ENCODE measurements around the gene APP.
"Not testable (repeated sequence)": the region's sequence is repeated elsewhere in the genome, so short reads cannot be mapped to it uniquely, and the experiment has no call there.

Gene APP

DNA sequence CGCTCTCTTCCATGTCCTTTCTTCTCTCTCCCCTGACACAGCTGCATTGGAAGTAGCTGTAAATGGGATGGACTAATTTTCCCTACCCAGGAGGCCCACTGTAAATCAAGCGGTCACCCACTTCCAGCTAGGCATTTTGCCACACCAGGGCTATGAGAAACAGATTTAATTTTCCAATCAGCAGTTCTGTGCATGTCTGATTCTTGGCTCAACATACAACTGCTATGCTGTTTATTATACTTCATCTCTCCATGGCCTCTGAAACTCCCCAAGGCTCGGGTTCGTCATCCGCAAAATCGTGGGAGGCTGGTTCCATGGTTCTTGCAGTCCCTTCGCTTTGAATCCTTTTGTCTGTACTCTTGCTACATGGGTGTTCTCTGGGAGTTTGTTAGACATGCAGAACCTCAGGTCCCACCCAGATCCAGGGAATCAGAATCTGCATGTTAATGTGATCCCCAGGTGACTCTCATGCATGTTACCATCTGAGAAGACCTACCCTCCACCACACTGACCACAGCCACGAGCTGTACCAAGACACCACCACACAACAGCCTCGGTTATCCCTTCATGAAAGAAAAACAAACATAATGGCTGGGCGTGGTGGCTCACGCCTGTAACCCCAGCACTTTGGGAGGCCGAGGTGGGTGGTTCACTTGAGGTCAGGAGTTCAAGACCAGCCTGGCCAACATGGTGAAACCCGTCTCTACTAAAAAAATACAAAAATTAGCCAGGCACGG, 245.3 kb downstream of the APP start:
- Histone ChIP-seq H3K4me2 (ENCODE audit: low read length) (no peak overlapping the region), H3K27ac (ENCODE audit: low read depth, low read length) (no peak overlapping the region), H3K9me2 (replicated peaks; ENCODE audit: control insufficient read depth, low read length) (no peaks in the 10 kb centered on the region), H3K27me3 (ENCODE audit: control insufficient read depth, low read length) (no peaks in the 10 kb centered on the region), H3K36me3 (ENCODE audit: control insufficient read depth, low read length) (no peaks in the 10 kb centered on the region), H3K4me1 (ENCODE audit: control insufficient read depth, low read length) (no peaks in the 10 kb centered on the region), H3K9me3 (ENCODE audit: control insufficient read depth, insufficient read depth, low read length) (no peaks in the 10 kb centered on the region), H4K20me1 (ENCODE audit: control insufficient read depth, insufficient read depth, low read depth, low read length) (no peaks in the 10 kb centered on the region), H3K4me3 (ENCODE audit: low read length) (no peak overlapping the region), H3F3A (ENCODE audit: control insufficient read depth, insufficient read depth) (no peaks in the 10 kb centered on the region), H3K79me2 (ENCODE audit: control insufficient read depth, low read length) (no peaks in the 10 kb centered on the region)
- no peak for TF ChIP-seq EZH2phosphoT487 (IDR thresholded peaks at IDR 0.05; ENCODE audit: borderline replicate concordance, low read length)
- TF ChIP-seq, protein P1, sequence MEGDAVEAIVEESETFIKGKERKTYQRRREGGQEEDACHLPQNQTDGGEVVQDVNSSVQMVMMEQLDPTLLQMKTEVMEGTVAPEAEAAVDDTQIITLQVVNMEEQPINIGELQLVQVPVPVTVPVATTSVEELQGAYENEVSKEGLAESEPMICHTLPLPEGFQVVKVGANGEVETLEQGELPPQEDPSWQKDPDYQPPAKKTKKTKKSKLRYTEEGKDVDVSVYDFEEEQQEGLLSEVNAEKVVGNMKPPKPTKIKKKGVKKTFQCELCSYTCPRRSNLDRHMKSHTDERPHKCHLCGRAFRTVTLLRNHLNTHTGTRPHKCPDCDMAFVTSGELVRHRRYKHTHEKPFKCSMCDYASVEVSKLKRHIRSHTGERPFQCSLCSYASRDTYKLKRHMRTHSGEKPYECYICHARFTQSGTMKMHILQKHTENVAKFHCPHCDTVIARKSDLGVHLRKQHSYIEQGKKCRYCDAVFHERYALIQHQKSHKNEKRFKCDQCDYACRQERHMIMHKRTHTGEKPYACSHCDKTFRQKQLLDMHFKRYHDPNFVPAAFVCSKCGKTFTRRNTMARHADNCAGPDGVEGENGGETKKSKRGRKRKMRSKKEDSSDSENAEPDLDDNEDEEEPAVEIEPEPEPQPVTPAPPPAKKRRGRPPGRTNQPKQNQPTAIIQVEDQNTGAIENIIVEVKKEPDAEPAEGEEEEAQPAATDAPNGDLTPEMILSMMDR (IDR thresholded peaks at IDR 0.05; ENCODE audit: low read depth, low read length, poor library complexity, severe bottlenecking) = no peak

DNA sequence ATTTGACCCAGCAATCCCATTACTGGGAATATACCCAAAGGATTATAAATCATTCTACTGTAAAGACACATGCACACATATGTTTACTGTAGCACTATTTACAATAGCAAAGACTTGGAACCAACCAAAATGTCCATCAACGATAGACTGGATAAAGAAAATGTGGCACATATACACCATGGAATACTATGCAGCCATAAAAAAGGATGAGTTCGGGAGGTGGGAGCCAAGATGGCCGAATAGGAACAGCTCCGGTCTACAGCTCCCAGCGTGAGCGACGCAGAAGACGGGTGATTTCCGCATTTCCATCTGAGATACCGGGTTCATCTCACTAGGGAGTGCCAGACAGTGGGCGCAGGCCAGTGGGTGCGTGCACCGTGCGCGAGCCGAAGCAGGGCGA, 252.4 kb downstream of the APP start:
- H3K4me3 ChIP-seq (ENCODE audit: low read length); H3F3A ChIP-seq (ENCODE audit: control insufficient read depth, insufficient read depth); H3K9me3 ChIP-seq (ENCODE audit: control insufficient read depth, insufficient read depth, low read length); H4K20me1 ChIP-seq (ENCODE audit: control insufficient read depth, insufficient read depth, low read depth, low read length); H3K27ac ChIP-seq (ENCODE audit: low read depth, low read length); H3K4me2 ChIP-seq (ENCODE audit: low read length); H3K36me3 ChIP-seq (ENCODE audit: control insufficient read depth, low read length); H3K4me1 ChIP-seq (ENCODE audit: control insufficient read depth, low read length); H3K27me3 ChIP-seq (ENCODE audit: control insufficient read depth, low read length); H3K79me2 ChIP-seq (ENCODE audit: control insufficient read depth, low read length); H3K9me2 ChIP-seq (replicated peaks; ENCODE audit: control insufficient read depth, low read length): not testable (repeated sequence)

DNA sequence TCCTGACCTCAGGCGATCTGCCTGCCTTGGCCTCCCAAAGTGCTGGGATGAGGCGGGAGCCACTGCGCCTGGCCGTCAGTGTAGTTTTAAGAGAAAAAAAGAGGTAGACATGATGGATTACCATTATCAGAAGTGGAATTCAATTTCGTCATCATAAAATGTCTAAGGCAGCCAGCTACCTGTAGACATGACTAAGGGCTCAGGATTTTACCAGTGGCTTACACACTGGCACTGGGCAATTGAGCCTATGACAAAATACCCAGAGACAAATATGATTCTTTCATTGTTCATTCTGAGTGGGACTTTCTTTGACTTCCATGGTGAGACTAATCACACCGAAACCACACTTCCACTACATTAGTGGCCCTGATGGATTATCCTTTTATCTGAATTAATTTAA, 254.3 kb downstream of the APP start:
- no peaks in the 10 kb centered on the region for H3F3A ChIP-seq (ENCODE audit: control insufficient read depth, insufficient read depth)
- no peak overlapping the region for H3K4me3 ChIP-seq (ENCODE audit: low read length)
- H3K27me3 ChIP-seq (ENCODE audit: control insufficient read depth, low read length) = no peaks in the 10 kb centered on the region
- no peaks in the 10 kb centered on the region for H3K4me1 ChIP-seq (ENCODE audit: control insufficient read depth, low read length)
- no peaks in the 10 kb centered on the region for H3K36me3 ChIP-seq (ENCODE audit: control insufficient read depth, low read length)
- no peaks in the 10 kb centered on the region; the same call in 1 of the 2 replicates for H3K9me3 ChIP-seq (ENCODE audit: control insufficient read depth, insufficient read depth, low read length)
- no peaks in the 10 kb centered on the region for H4K20me1 ChIP-seq (ENCODE audit: control insufficient read depth, insufficient read depth, low read depth, low read length)
- no peak overlapping the region for H3K4me2 ChIP-seq (ENCODE audit: low read length)
- H3K9me2 ChIP-seq (replicated peaks; ENCODE audit: control insufficient read depth, low read length) = no peaks in the 10 kb centered on the region
- TF ChIP-seq, protein P1 (IDR thresholded peaks at IDR 0.05; ENCODE audit: low read depth, low read length, poor library complexity, severe bottlenecking) = no peak
- no peak overlapping the region for H3K27ac ChIP-seq (ENCODE audit: low read depth, low read length)
- H3K79me2 ChIP-seq (ENCODE audit: control insufficient read depth, low read length) = no peaks in the 10 kb centered on the region

DNA sequence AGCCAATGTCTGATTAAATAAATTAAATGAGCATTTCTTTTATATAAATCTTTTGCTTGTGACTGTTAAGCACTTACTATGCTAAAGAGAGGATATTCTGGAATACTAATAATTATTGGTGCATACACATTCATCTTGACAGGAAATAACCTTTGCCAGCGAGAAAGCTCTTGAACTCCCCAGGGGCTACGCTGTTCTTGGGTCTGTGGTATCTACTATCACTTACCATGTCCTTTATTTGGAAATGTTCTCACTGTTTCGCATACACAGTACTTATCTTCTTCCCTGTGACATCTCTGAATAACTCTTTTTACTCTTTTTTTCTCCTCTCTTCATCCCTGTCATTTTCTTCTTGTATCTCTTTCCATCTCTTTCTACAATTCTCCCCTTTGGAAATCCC, 257.1 kb downstream of the APP start:
- TF ChIP-seq, protein P1 (IDR thresholded peaks at IDR 0.05; ENCODE audit: low read depth, low read length, poor library complexity, severe bottlenecking) = no peak
- TF ChIP-seq EZH2phosphoT487 (IDR thresholded peaks at IDR 0.05; ENCODE audit: borderline replicate concordance, low read length) = no peak
- Histone ChIP-seq H3K27me3 (ENCODE audit: control insufficient read depth, low read length) (no peaks in the 10 kb centered on the region), H3K79me2 (ENCODE audit: control insufficient read depth, low read length) (no peaks in the 10 kb centered on the region), H3F3A (ENCODE audit: control insufficient read depth, insufficient read depth) (no peaks in the 10 kb centered on the region), H3K36me3 (ENCODE audit: control insufficient read depth, low read length) (no peaks in the 10 kb centered on the region), H3K4me3 (ENCODE audit: low read length) (no peak overlapping the region), H3K27ac (ENCODE audit: low read depth, low read length) (no peak overlapping the region), H3K4me2 (ENCODE audit: low read length) (no peak overlapping the region), H3K9me3 (ENCODE audit: control insufficient read depth, insufficient read depth, low read length) (no peaks in the 10 kb centered on the region; the same call in 1 of the 2 replicates), H3K4me1 (ENCODE audit: control insufficient read depth, low read length) (no peaks in the 10 kb centered on the region), H4K20me1 (ENCODE audit: control insufficient read depth, insufficient read depth, low read depth, low read length) (no peaks in the 10 kb centered on the region), H3K9me2 (replicated peaks; ENCODE audit: control insufficient read depth, low read length) (no peaks in the 10 kb centered on the region)

All from DOHH2 (cell line).